Fibroblast of lung (primary cell): ENCODE data around the gene NEDD4L. TPM values are rescaled to one million over a fixed set of nuclear protein-coding genes. Genes with fewer than 3 reads are reported as not detected.

ENCODE experiments used
- DNase-seq, 2 donors: peaks; one replicate each; pipeline versions ENCODE4 v3.0.0 to v3.0.0-alpha.2; 2010; ENCODE audit warnings: low read depth in 2 of 2
- H2AFZ ChIP-seq: 2 replicates; pipeline ENCODE4 v1.5.1; 2012; ENCODE audit warnings: low read length, control low read depth, inconsistent platforms
- H3K27ac ChIP-seq: 2 replicates; pipeline ENCODE4 v1.5.1; 2011; ENCODE audit warnings: low read length, control low read depth; ENCODE audit not compliant: insufficient read depth
- H3K27me3 ChIP-seq: 2 replicates; pipeline ENCODE4 v1.5.1; 2011; ENCODE audit warnings: mild to moderate bottlenecking, low read length; ENCODE audit not compliant: control insufficient read depth, insufficient read depth
- H3K36me3 ChIP-seq: 2 replicates; pipeline ENCODE4 v1.5.1; 2011; ENCODE audit warnings: low read length; ENCODE audit not compliant: control insufficient read depth, insufficient read depth
- H3K4me1 ChIP-seq: 2 replicates; pipeline ENCODE4 v1.5.1; 2011; ENCODE audit warnings: low read length; ENCODE audit not compliant: control insufficient read depth, insufficient read depth; ENCODE audit errors: extremely low read depth
- H3K4me2 ChIP-seq: 2 replicates; pipeline ENCODE4 v1.5.1; 2011; ENCODE audit warnings: low read length, control low read depth; ENCODE audit not compliant: insufficient read depth; ENCODE audit errors: extremely low read depth
- H3K4me3 ChIP-seq, 4 experiments: fragments of 200-600 bp in 1 of 4; sonication (generic) in 1 of 4; replicated peaks in 1 of 4; 2 replicates each; pipeline ENCODE4 v1.5.1; 2011 to 2016; ENCODE audit warnings: low read length in 4 of 4, low read depth in 3 of 4, mild to moderate bottlenecking in 3 of 4, control low read depth in 2 of 4, inconsistent platforms in 1 of 4, mixed read lengths in 1 of 4; ENCODE audit not compliant: insufficient read depth in 1 of 4; ENCODE audit errors: control extremely low read depth in 1 of 4
- H3K79me2 ChIP-seq: 2 replicates; pipeline ENCODE4 v1.5.1; 2012; ENCODE audit warnings: mild to moderate bottlenecking, low read length, inconsistent platforms; ENCODE audit not compliant: control insufficient read depth, insufficient read depth
- H3K9ac ChIP-seq: 2 replicates; pipeline ENCODE4 v1.5.1; 2011; ENCODE audit warnings: mild to moderate bottlenecking, low read length, control low read depth; ENCODE audit not compliant: insufficient read depth
- H3K9me3 ChIP-seq: 2 replicates; pipeline ENCODE4 v1.5.1; 2012; ENCODE audit warnings: low read depth, low read length; ENCODE audit not compliant: control insufficient read depth, insufficient read depth
- H4K20me1 ChIP-seq: 2 replicates; pipeline ENCODE4 v1.5.1; 2011; ENCODE audit warnings: low read length; ENCODE audit not compliant: control insufficient read depth, insufficient read depth; ENCODE audit errors: extremely low read depth
- CTCF ChIP-seq, 2 donors: IDR thresholded peaks in 1 of 2; conservative IDR thresholded peaks in 1 of 2; 1 replicate in 1 of 2; 2 replicates in 1 of 2; pipeline ENCODE4 v1.5.1; 2011 to 2012; ENCODE audit warnings: low read length in 2 of 2, control low read depth in 1 of 2, inconsistent platforms in 1 of 2, low read depth in 1 of 2, mild to moderate bottlenecking in 1 of 2
- EZH2 ChIP-seq: IDR thresholded peaks from 2 replicates; pipeline ENCODE4 v1.5.1; 2012; ENCODE audit warnings: low read length, control low read depth, mild to moderate bottlenecking; ENCODE audit errors: missing control alignments
- polyA plus RNA-seq, 2 donors: library from polyadenylated mRNA; depleted of rRNA in 1 of 2; stranded (reverse) in 1 of 2; unstranded in 1 of 2; fragments of >200 nt; gene quantifications; 2 replicates each; pipeline ENCODE4 v1.2.1, GENCODE V29; 2011 to 2012; ENCODE audit warnings: missing spikeins in 1 of 2
- total RNA-seq: library from RNA; depleted of rRNA; stranded (reverse); fragments of >200 nt; gene quantifications from 2 replicates; pipeline ENCODE4 v1.2.1, GENCODE V29; 2014

Gene NEDD4L
- total and polyA plus RNA-seq, 2 donors (not counting 1 experiment from before 2014, with no cell fraction given), result 5.5 to 18.7 TPM

GRCh38 chr18:58069099-58069498 lies 25.1 kb downstream of the NEDD4L start:
- Histone ChIP-seq H4K20me1 (no peaks in the 10 kb centered on the region), H3K4me2 (no peak overlapping the region), H3K79me2 (no peaks in the 10 kb centered on the region), H2AFZ (no peak overlapping the region), H3K4me1 (no peaks in the 10 kb centered on the region), H3K27ac (no peak overlapping the region), H3K4me3 (no peak overlapping the region), H3K27me3 (no peaks in the 10 kb centered on the region), H3K36me3 (no peaks in the 10 kb centered on the region), H3K9ac (no peak overlapping the region), H3K9me3 (no peaks in the 10 kb centered on the region)
- no peak for TF ChIP-seq EZH2
- no peak for TF ChIP-seq CTCF (conservative IDR thresholded peaks at IDR 0.05 in 1 of 2, IDR thresholded peaks at IDR 0.05 in 1 of 2; ENCODE audit: low read depth in 1 of 2, low read length in 2 of 2)
- no peak for DNase-seq

GRCh38 chr18:58069721-58070292 lies 25.8 kb downstream of the NEDD4L start:
- no peak overlapping the region for H3K4me2 ChIP-seq
- no peaks in the 10 kb centered on the region for H3K79me2 ChIP-seq
- H2AFZ ChIP-seq, result no peak overlapping the region
- no peaks in the 10 kb centered on the region for H3K36me3 ChIP-seq
- no peaks in the 10 kb centered on the region for H3K4me1 ChIP-seq
- H3K9me3 ChIP-seq, result no peaks in the 10 kb centered on the region
- no peak overlapping the region for H3K27ac ChIP-seq
- H3K27me3 ChIP-seq, result no peaks in the 10 kb centered on the region
- H4K20me1 ChIP-seq, result no peaks in the 10 kb centered on the region
- DNase-seq, result no peak
- H3K9ac ChIP-seq, result no peak overlapping the region
- TF ChIP-seq EZH2, result no peak
- no peak for TF ChIP-seq CTCF (conservative IDR thresholded peaks at IDR 0.05 in 1 of 2, IDR thresholded peaks at IDR 0.05 in 1 of 2; ENCODE audit: low read depth in 1 of 2, low read length in 2 of 2)
- H3K4me3 ChIP-seq, result no peak overlapping the region

- Histone ChIP-seq H3K27ac (no peak overlapping the region), H2AFZ (no peak overlapping the region), H4K20me1 (no peaks in the 10 kb centered on the region), H3K27me3 (no peaks in the 10 kb centered on the region), H3K9ac (no peak overlapping the region), H3K4me1 (peaks cover 2% of the 10 kb centered on the region), H3K79me2 (no peaks in the 10 kb centered on the region), H3K4me2 (no peak overlapping the region), H3K9me3 (no peaks in the 10 kb centered on the region), H3K36me3 (no peaks in the 10 kb centered on the region), H3K4me3 (no peak overlapping the region)
- no peak for TF ChIP-seq EZH2
- TF ChIP-seq CTCF (conservative IDR thresholded peaks at IDR 0.05 in 1 of 2, IDR thresholded peaks at IDR 0.05 in 1 of 2; ENCODE audit: low read depth in 1 of 2, low read length in 2 of 2), result no peak
- peak; percentile 32 to 57 for DNase-seq
Observed at GRCh38 chr18:58076052-58076451, 32.0 kb downstream of the NEDD4L start.
